ENCODE results near the gene CCDC171. TPM values are rescaled to one million over a fixed set of nuclear protein-coding genes. Genes with fewer than 3 reads are reported as not detected.

The CCDC171 gene
- total and polyA plus RNA-seq, 2 of the 13 experiments (the other 11 are each of a cell fraction or from before 2014, with no cell fraction given): 0.95 to 2.5 TPM

DNA sequence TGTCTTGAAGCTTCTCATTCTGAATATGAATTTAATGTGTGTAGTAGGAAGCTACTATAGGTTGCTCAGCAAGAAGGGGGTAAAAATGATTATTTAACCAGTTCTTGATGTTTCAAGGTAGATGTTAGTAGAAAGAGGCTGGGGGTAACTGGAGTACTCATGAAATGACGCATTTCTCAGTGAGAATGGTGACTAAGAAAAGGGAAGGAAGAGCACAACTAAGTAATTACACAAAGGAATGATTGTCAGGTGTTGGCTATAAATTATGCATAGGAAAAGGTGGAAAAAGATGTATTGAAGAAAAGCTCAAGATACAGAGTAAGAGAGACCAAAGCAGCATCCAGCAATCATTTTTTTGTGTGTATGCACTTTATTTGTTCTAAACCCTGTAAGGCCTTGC is 40.6 kb upstream of the CCDC171 start:
- H3K27me3 ChIP-seq (ENCODE audit: control insufficient read depth in 1 of 2, insufficient read depth in 2 of 2, low read length in 2 of 2): no peaks in the 10 kb centered on the region; a peak in 1 of 5 replicates
- 83% methylated on average over 1 of the region's 1 CpG for WGBS (ENCODE audit: low lambda C conversion rate)
- ChIA-PET POLR2A (interaction anchor here (1.6 kb wide), 1 partner anchor 40 kb away, joined by 13 read pairs; the partner anchor contains the start of gene CCDC171), CTCF (ENCODE audit: low intra/inter-chr PET ratio, low total read pairs) (no interaction called here)
- H3K36me3 ChIP-seq (replicated peaks in 1 of 2; ENCODE audit: control insufficient read depth in 1 of 2, insufficient read depth in 2 of 2, low read length in 2 of 2): peaks cover 1 to 2% of the 10 kb centered on the region in 2 experiments; a peak in 1 of 5 replicates
- no TSS peak for BruUV-seq (replicated peaks)
- H3K79me2 ChIP-seq (ENCODE audit: insufficient read depth, low read length): peaks cover 19% of the 10 kb centered on the region
- no peaks in the 10 kb centered on the region for H3K9me3 ChIP-seq (ENCODE audit: low read length)
- H2AFZ ChIP-seq (ENCODE audit: low read length): no peak overlapping the region
- ATAC-seq (no peak), FAIRE-seq (no peak), DNase-seq (ENCODE audit: low spot score) (no peak)
- peaks cover 30% of the 10 kb centered on the region for H3K4me1 ChIP-seq (ENCODE audit: insufficient read depth, low read length)
- no peak overlapping the region for H3K4me2 ChIP-seq (ENCODE audit: low read depth, low read length)
- no peak overlapping the region for H3K9ac ChIP-seq (ENCODE audit: insufficient read depth, low read depth, low read length)
- H3K27ac ChIP-seq (ENCODE audit: extremely low read length, insufficient read depth, low read length): no peak overlapping the region
- TF ChIP-seq GATAD2A (CRISPR knock-in tag; IDR thresholded peaks at IDR 0.05): no peak
- no peak for TF ChIP-seq EED (CRISPR knock-in tag; IDR thresholded peaks at IDR 0.05)
- no peak for TF ChIP-seq RORA (CRISPR knock-in tag; IDR thresholded peaks at IDR 0.05)
- TF ChIP-seq EP300 (IDR thresholded peaks at IDR 0.05; ENCODE audit: low read depth in 2 of 2, low read length in 2 of 2): no peak
- TF ChIP-seq EP300 (CRISPR knock-in tag; IDR thresholded peaks at IDR 0.05; ENCODE audit: borderline replicate concordance): no peak
- TF ChIP-seq MLLT10 (CRISPR knock-in tag; IDR thresholded peaks at IDR 0.05): no peak
- no peak for TF ChIP-seq ESRRA (CRISPR knock-in tag; IDR thresholded peaks at IDR 0.05; ENCODE audit: low read depth)
- TF ChIP-seq, protein P1, sequence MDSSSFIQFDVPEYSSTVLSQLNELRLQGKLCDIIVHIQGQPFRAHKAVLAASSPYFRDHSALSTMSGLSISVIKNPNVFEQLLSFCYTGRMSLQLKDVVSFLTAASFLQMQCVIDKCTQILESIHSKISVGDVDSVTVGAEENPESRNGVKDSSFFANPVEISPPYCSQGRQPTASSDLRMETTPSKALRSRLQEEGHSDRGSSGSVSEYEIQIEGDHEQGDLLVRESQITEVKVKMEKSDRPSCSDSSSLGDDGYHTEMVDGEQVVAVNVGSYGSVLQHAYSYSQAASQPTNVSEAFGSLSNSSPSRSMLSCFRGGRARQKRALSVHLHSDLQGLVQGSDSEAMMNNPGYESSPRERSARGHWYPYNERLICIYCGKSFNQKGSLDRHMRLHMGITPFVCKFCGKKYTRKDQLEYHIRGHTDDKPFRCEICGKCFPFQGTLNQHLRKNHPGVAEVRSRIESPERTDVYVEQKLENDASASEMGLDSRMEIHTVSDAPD (CRISPR knock-in tag; IDR thresholded peaks at IDR 0.05): no peak
- no peak for TF ChIP-seq YEATS2 (CRISPR knock-in tag; IDR thresholded peaks at IDR 0.05; ENCODE audit: borderline replicate concordance)
- TF ChIP-seq ATRX (CRISPR knock-in tag; IDR thresholded peaks at IDR 0.05; ENCODE audit: borderline replicate concordance): no peak
- no peak for TF ChIP-seq MAFG (CRISPR knock-in tag; IDR thresholded peaks at IDR 0.05)
- H3K4me3 ChIP-seq (replicated peaks in 1 of 3; ENCODE audit: insufficient read depth in 1 of 3, low read depth in 2 of 3, low read length in 3 of 3): no peak overlapping the region
- H4K20me1 ChIP-seq (ENCODE audit: insufficient read depth, low read length): no peaks in the 10 kb centered on the region; the same call in 1 of the 2 replicates
- intact Hi-C loops (cut with micrococcal nuclease; ENCODE audit: unreplicated experiment) (loop anchor here (10.0 kb wide), 1 partner anchor 93 kb away; no protein-coding TSS in a partner anchor), in situ Hi-C loops (cut with HindIII; ENCODE audit: extremely low pct_ligation_motif_present, low pct_unique_long_range_greater_than_20kb) (no loop called here)

Data from HepG2 (cell line).